ENCODE data around the gene EGF.
"Not testable (repeated sequence)": the region's sequence is repeated elsewhere in the genome, so short reads cannot be mapped to it uniquely, and the experiment has no call there.

EGF gene

DNA sequence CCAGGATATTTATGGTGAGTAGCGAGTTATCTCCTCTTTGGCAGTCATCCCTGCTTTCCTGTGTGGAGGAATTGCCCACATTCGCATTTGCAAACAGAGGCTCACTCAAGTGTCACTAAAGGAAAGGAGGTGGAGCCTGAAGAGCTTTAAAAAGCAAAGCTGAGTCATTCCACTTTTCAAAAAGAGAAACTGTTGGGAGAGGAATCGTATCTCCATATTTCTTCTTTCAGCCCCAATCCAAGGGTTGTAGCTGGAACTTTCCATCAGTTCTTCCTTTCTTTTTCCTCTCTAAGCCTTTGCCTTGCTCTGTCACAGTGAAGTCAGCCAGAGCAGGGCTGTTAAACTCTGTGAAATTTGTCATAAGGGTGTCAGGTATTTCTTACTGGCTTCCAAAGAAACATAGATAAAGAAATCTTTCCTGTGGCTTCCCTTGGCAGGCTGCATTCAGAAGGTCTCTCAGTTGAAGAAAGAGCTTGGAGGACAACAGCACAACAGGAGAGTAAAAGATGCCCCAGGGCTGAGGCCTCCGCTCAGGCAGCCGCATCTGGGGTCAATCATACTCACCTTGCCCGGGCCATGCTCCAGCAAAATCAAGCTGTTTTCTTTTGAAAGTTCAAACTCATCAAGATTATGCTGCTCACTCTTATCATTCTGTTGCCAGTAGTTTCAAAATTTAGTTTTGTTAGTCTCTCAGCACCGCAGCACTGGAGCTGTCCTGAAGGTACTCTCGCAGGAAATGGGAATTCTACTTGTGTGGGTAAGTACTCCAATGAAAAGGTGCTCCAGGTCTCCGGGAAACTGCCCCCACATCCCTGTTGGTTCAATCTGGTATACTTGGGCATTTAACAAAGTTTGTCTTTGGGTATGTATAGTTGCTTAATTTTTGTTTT lies at the start of gene EGF:
TSS of gene EGF (plus strand) at position 178 of the 890 bp plus-strand sequence. CDS start at position 631, 453 bp downstream.
- no peak for DNase-seq

DNA sequence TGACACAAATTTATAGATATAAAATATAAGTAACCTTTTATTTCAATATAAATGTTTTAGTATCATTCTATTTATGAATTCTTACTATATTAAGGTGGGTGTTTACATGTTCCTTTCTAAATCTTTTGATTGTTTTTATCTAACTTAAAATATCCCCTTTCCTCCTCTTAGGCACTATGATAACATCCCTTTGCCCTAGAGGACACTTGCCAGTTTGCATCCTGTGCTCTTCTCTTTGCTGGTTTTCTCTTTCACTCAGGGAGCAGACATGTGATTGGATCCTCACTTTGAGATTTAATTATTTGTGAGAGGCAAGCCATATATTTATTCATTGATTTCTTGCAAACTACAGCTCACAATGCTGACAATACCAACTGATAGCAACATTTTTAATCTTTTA lies 48.5 kb upstream of the EGF start:
- DNase-seq, result no peak

DNA sequence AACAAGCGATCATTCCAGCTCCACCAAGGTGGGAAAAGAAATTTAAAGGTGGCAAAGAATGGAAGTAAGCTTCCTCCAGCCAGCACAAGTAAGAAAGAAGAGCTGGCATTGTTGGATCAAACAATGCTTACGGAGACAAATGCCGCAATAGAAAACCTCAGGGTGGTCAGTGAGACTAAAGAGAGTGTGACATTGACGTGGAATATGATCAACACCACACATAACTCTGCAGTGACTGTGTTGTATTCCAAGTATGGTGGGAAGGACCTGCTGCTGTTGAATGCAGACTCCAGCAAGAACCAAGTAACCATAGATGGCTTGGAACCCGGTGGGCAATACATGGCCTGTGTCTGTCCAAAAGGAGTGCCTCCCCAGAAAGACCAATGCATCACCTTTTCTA lies 42.6 kb upstream of the EGF start:
- no peak for DNase-seq

DNA sequence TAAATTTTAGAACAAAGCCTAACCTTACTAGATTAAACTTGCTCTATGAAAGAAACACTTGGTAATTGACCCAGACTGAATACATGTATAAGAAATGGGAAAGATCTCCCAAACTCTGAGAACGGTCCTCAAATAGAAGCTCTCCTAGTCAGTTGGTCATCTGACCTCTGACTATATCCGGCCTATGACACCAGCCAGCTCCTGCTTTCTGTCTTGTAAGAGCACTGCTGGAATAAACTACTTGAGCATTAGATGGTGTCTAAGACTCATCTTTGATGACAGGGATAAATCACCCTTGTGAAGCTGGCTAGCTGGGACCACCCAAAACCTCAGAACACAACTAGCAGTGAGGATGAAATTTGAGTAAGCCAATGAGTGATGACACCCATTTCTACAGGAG lies 40.6 kb upstream of the EGF start:
- no peak for DNase-seq

DNA sequence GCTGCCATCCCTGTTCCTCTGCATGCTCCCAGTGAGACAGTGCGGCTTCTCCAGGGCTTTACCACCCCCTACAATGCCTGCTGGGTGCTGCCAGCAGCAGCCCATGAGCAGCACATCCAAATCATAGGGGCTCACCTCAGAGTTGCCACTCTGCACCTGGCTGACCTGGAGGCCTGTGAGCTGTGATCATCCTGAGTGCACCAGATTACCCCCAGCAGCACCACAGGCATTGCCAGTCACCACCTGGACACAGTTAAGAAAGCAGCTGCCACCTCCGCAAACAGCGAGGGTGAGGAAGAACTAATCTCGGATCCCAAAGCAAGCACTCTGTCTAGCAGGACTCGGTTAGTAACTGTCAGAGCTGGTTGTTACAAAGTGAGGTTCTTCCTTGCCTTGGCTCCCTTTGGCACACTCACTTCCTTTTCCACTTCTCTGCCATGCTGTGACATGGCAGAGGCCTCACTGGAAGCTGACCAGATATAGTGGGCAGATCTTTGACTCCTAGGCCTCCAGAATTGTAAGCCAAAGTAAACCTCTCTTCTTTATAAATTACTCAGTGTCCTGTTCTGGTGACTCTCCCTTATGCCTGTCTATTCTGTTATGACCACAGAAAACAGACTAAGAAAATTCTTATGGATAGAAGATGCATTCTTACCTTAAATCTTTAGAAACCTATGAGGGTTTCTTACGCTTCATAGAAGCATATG lies 39.6 kb upstream of the EGF start:
- DNase-seq, result no peak

DNA sequence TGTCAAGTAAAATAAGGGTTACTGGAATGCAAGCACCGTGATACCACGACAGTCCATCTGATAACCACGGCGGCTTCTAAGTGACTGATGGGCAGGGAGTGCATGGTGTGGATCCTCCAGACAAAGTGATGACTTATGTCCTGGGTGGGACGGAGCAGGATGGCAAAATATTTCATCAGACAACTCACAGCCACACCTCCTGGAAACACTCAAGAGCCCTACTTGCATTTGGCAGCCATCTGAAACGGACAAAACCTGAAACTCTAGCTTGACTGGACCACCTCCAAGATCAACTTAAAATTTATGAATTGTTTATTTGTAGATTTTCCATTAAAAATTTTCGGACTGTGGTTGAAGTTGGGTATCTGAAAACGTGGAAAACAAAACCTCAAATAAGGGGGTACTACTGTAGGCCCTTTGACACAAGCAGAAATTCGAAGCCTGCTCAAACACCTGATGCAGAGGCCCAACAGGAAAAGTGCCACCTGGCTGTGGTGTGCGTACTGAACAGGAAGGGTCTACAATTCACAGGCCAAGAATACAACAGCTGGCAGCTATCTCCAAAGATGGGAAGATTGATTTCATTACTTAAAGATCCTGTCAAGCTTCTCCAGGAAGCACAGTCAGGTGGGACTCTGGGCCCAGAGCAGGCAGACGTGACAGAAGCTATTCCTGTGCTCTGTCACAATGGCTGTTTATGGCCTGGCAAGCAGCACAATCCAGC lies 38.7 kb upstream of the EGF start:
- DNase-seq, result no peak

DNA sequence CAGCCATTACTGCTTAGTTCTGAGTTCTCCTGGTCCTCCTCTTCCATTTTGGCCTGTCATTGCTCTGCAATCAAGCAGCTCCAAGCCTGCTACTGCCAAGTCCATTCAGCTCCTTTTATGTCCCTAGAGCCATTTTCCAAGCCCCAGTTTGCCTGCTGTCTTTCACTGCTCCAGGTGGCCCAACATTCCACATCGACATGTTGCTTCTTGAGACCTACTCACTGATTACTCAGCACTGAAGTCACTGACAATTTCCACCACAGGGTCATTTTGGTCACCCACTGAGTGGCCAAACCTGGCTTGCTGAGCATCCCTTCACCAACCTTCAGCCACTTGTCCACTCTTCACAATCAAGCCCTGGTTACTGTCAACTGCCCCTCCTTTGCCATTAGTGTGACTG lies 37.6 kb upstream of the EGF start:
- no peak for DNase-seq

DNA sequence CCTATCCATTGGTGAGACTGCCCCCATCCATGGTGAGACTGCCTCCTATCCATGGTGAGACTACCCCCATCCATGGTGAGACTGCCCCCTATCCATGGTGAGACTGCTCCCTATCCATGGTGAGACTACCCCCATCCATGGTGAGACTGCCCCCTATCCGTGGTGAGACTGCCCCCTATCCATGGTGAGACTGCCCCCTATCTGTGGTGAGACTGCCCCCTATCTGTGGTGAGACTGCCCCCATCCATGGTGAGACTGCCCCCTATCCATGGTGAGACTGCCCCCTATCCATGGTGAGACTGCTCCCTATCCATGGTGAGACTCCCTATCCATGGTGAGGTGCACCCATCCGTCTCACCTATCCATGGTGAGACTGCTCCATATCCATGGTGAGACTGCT lies 37.1 kb upstream of the EGF start:
- DNase-seq, result not testable (repeated sequence)

DNA sequence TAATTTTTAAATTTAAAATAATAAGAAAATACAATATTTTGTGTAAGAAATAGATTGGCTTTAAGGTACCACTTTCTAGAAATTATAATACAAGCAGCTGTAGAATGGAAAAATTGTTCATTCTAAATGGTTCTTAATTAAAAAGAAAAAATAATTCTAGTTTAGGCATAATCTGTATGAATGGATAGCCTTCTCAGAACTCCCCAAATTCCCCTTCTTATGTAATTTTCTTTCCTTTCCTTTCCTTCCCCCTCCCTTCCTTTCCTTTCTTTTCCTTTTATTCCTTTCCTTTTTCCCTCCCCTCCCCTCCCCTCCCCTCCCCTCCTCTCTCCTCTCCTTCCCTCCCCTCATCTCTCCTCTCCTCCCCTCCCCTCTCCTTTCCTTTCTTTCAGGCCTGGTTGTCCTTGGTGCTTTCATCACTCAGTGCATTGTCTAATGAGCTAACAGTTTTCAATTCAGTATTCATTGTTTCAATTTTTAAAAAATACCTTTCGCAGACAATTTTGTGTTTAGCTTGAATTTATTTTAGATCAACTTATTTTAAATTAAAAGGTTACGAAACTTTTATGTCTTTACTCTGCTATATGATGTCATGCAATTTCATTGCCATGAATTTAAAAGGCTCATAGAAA lies 35.9 kb upstream of the EGF start:
- DNase-seq, result no peak

DNA sequence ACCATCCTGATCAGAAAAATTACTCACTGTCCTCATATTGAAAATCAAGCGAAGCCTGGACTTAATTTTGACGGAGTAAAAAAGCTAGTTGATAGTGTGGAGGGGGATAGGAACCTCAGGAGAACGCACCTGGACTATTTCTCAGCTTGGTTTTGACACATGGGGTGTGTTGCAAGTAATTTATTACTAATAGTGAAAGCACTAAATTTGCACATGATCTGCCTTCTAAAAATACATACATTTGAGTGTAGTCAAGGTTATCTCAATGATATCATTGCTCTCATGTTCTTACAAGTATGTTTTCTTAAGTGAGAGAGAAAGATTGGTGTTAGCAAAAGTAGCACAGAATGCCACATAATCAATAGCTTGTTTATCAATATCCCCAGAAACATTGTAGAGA lies 35.3 kb upstream of the EGF start:
- DNase-seq, result no peak

DNA sequence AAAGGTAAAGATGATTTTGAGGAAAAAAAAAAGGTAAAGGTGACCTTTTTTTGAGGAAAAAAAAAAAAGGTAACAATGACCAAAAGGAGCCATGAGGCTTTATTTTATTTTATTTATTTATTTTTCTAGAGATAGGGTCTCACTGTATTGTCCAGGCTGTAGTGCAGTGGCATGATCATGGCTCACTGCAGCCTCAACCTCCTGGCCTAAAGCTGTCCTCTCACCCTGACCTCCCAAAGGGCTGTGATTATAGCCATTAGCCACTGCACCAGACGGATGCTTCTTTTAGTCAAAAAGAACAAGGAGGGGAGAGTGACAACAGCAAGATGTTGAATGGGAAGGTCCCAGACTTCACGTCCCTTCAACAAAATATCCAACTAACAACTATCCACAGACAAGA lies 34.3 kb upstream of the EGF start:
- no peak for DNase-seq

DNA sequence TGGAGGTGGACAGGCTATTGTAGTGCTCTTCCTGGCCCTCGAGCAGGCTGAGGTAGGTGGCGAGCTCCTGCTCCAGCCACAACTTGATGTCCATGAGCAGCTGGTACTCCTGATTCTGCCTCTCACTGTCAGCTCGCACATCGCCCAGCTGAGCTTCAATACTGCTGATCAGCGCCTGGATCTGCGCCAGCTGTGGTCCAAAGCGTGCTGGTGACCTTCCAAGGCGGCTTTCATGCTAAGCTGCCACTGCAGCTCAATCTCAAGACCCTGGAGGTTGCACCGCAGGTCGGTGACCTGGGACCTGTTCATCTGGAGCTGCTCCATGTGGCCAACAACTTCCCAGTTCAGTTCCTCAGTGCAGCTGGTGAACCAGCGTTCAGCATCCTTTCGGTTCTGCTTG lies 33.6 kb upstream of the EGF start:
- no peak for DNase-seq

DNA sequence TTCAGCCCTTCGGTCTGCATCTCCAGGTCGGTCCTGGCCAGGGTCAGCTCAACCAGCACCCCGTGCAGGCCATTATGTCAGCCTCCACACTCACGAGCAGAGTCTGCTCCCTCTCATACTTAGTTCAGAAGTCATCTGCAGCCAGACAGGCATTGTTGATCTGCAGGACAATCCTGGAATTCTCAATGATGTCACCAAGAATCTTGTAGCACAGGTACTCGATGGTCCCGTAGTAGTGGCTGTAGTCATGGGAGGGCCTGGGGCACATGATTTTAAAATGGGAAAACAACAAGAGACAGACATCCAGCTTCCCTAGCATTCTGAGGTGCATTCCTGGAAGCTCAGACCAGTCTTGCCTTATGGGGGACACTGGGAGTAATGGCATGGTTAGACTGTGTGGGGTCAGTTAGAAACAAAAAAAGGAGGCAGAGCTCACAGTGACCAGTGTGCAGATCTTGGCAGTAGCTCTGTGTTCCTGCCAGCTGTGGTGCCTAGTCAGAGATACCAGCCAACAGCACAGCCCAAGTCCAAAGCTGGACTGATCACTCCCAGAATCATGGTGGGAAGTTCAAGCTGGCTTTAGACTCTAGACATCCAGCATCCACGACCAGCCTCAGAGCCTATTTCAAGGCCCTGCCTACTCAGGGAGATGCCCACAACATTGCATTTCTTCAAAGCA lies 32.9 kb upstream of the EGF start:
- DNase-seq, result no peak

DNA sequence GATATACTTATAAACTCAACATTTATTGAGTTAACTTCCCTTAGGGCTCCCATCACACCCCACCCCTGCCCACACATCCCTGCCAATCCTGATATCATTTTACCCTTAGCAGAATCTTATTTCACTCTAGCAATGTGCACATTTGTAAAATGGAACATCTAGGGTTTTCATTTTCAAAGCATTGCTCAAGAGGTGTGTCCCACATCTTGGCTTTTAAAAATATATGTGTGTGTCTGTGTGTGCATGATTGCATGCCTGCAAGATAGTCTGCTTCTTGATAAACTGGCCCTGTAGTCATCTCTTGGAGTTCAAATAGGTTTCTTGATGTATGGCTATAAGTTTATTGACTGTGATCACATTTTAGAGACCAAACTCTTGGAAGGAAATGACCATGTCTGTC lies 26.4 kb upstream of the EGF start:
- DNase-seq, result no peak

DNA sequence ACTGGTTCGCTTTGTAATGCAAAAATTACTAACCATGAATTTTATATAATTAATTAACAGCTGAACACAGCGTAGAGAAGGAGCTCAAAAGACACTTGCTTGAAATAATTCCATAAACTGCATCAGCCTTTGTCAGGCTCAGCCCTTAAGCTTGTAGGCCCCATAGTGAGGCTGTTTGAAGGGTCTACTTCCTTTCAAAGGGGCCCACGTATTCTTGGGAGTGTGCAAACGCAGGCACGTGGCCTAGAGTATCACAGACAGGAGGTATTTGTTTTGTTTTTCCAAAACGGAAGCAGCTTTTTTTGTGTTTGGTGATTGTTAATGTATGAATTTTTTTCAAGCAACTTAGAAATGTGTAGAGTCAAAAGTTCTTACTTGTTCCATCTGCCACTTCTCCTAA lies 25.6 kb upstream of the EGF start:
- no peak for DNase-seq

DNA sequence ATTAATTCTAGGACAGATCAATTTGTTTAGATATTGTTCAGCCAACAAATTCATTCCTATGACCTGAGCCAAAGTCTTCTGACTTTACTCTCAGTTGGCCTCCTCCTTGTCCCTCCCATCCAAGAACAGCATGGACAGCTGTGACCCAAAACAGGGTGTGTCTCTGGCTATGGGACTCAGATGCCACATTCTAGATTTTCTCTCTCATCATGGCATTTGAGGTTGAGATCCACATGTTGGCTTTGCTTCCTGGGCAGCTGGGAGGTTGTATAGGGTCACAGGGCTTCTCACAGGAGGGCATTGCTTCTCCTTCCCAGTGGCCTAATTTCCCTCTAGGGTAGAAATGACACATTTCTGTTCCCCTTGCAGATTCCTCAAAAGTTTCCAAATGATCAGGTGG lies 22.6 kb upstream of the EGF start:
- no peak for DNase-seq

DNA sequence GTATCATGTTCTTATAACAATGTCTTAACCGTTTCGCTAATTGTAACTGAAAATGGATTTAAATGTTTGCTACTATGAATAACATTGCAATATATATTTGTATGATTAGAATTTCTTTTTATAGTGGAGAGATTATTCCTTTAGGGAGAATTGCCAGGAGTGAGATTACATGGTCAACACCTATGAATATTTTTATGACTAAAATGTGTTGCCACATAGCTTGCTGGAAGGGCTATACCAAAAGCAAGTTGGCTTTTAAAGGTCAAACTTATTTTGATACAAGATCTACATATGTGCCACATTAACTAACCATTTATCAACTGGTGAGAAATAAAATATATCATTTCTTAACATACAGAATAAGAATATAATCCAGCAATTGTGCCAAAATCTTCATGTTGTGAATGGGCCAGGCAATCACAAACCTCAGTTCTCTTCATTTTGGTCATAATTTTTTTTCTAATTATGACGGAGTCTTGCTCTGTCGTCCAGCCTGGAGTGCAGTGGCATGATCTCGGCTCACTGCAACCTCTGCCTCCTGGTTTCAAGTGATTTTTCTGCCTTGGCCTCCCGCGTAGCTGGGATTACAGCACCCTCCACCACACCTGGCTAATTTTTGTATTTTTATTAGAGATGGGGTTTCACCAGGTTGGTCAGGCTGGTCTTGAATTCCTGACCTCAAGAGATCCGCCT lies 10.0 kb upstream of the EGF start:
- DNase-seq, result no peak

DNA sequence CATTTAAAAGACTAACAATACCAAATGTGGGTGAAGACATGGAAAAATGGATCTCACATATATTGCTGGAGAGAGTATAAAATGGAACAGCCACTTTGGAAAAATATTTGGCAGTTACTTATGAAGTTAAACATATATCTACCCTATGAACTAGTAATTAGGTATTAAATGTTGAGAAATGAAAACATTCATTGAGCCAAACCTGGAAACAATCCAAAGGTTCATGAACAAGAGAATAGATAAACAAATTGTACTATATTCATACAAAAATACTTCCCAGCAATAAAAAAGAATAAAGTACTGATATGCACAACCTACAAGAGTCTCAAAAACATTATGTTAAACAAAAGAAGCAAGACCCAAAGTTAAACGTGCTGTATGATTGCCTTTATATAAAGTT lies 4.0 kb upstream of the EGF start:
- DNase-seq, result no peak

DNA sequence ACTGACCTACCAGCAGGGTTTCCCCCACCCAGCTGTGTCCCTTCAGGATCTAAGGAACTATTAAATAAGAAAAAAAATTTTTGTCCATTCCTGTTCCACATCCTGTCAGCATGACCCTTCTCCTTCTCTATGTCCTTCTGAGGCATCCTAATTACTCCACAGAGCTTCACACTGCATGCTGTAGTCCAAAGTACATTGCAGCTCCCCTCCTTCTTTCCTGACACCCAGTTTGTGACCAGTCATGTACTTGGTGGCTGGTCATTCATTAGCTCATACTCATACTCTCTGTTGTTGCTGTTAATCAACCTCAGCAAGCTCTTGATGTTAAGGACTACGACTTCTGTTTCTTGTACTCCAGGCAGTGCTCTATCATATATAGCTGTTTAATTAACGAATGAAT lies 2.4 kb upstream of the EGF start:
- DNase-seq, result no peak

DNA sequence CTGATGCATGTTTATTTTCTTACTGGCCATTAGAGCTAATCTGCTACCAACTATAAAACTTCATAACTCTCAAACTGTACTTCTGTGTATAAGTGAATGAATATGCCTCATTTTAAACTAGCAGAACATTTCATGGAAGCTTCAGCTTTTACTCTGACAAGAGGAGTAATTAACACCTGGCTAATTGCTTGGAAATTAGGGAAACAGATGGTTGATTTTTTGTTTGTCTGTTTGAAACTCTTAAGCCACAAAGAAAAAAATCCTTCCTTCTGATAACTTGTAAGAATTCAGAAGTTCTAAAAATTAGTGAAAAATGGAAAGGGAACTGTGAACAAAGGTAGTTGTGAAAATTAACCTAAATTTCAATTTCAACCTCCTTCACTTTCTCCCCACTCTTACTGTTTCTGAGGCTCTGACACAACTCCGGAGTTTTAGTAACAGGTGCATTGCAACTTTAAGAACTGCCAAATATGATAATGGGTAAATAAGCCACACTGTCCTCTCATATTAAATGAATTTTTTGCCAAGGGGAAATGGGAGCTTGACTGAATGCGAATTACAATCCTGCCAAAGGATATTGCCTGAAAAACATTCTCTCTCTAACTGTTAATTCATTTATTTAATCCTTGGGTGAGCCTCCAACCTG lies 1.0 kb downstream of the EGF start:
- DNase-seq, result no peak

DNA sequence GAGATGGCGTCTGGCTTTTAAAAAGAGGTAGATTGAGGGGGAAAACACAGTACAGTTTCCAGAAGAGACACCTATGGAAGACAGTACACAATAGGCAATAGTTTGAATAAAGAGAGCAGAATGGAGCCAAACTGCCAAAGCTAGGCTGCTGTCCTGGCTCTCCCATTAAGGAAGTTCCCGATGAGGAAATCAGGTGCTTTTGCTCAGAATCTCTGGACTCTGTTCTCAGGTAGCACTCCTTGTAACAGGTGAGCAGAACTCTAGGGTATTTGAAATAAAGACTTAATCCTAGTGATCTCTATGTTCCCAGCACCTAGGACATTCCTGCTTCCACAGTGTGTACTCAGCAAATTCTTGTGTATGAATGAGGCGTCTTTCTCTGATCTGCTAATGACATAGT lies 1.6 kb downstream of the EGF start:
- DNase-seq, result no peak

All from CD4-positive, alpha-beta T cell treated with Interferon gamma for 1 hour (primary cell).